HG03558 (cell line): ENCODE results near the gene LAMB4.

Experiments
- ATAC-seq: cut with Tn5 transposase; IDR thresholded peaks from one replicate; pipeline ENCODE4 v1.9.1; 2021; ENCODE audit warnings: moderate number of reproducible peaks; ENCODE audit not compliant: unreplicated experiment; ENCODE audit errors: extremely low read depth

Gene LAMB4

GRCh38 chr7:108142675-108143259 is 12.6 kb upstream of the LAMB4 start:
- ATAC-seq, result no peak

DNA sequence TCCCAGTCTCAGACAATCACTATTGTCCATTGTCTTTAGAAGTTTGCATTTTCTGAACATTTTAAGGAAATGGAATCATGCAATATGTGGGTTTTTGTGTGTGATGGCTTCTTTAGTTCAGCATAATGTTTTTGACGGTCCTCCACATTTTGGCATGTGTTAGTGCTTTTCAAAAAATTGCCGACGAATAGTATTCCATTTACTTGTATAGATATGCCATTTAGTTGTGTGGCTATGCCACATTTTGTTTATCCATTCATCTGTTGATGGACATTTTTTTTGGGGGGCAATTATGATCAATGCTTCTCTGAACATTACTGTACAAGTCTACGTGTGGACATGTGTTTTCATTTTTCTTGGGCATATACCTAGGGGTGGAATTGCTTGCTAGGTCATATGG is 12.0 kb upstream of the LAMB4 start:
- no peak for ATAC-seq

GRCh38 chr7:108140671-108141070 is 10.5 kb upstream of the LAMB4 start:
- no peak for ATAC-seq

GRCh38 chr7:108138911-108139310 is 8.8 kb upstream of the LAMB4 start:
- ATAC-seq, result no peak

GRCh38 chr7:108137993-108138392 is 7.8 kb upstream of the LAMB4 start:
- ATAC-seq, result no peak

DNA sequence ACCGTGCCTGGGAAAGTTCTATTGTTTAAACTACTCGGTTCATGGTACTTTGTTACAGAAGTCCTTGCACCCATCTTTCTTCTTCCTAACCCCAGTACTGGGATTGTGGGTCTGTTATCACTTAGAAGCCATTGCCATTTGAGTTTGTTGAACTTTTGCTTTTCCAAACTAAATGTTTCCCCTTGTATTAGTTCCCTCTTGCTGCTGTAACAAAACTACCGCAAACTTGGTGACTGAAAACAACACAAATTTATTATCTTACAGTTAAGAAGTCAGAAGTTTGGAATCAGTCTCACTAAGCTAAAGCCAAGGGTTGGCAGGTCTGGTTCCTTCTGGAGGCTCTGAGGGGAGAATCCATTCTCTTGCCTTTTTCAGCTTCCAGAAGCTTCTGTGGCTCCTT is 6.9 kb upstream of the LAMB4 start:
- no peak for ATAC-seq

GRCh38 chr7:108136191-108136688 is 6.1 kb upstream of the LAMB4 start:
- ATAC-seq, result no peak

GRCh38 chr7:108135446-108136190 is 5.5 kb upstream of the LAMB4 start:
- peak; percentile 98 for ATAC-seq

DNA sequence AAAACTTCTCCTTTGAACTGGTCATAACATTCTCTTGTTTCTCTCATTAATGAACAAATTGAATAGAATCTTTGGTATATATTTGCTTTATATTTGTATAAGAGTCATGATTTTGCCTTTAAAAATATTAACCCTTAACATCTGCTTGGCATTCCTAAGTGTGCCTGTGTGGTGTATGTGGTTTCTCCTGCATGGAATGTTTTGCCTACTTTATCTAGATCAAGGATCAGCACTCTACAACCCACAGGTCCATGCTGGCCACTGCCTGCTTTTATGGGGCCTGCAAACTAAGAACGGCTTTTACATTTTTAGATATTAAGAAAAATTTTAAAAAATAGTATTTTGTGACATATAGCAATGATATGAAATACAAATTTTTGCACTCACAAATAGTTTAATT is 4.3 kb upstream of the LAMB4 start:
- ATAC-seq, result no peak

DNA sequence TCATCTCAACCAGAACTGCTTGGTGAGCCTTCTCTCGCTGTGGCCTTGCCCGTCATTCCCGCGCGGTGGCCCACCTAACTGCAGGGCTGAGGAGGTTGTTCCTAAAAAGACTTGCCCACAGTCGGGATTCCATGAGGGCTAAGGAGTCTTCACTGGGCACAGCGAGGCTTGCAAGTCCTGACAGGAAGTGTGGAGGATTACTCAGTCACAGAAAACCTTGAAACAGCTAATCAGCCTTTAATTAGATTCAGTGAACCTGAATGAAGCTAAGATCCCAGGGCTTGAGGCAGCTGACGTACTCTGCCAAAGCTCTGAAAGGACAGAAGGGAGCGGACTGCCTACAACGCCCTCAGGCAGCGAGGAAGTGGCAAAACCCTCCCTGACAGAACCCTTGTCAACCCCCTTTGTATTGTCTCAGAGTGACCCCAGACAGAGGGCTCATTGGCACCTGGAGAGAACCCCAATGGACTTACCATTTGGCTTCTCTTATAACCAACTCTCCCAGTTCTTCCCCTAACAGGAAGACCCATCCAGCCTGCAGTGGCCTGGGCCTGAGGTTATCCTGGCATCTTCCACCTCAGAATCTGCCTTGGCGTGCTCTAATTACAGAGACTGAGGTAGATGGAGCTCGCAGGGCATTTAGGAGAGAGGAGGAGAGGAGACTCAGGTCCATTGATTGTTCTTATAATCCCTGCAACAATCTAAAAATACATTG is 2.5 kb upstream of the LAMB4 start:
- ATAC-seq, result no peak

- ATAC-seq, result no peak
Measured at GRCh38 chr7:108129018-108129965, 869 bp downstream of the LAMB4 start.

- ATAC-seq, result no peak
Measured at GRCh38 chr7:108128514-108128913, 1.6 kb downstream of the LAMB4 start.

GRCh38 chr7:108127461-108127860 is 2.7 kb downstream of the LAMB4 start:
- ATAC-seq, result no peak

GRCh38 chr7:108124820-108125219 is 5.3 kb downstream of the LAMB4 start:
- ATAC-seq, result no peak

DNA sequence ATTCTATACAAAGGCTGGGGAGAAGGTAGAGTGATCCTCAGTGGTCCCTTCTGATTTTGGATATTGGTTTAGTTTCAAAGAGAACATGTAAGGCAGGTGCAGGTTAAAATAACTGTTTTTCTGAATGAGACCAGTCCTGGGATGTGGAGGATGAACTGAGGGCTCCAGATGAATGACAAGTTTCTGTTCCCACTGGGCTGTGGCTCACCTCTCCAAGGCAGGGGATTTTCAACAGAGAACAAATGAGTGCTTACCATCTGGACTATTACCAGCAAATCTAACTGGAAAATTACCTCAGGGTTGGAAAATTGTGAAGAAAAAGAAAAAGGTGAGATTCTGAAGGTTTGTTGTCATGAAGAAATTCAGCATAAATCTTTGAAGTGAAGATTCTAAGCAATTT is 8.0 kb downstream of the LAMB4 start:
- ATAC-seq, result no peak

DNA sequence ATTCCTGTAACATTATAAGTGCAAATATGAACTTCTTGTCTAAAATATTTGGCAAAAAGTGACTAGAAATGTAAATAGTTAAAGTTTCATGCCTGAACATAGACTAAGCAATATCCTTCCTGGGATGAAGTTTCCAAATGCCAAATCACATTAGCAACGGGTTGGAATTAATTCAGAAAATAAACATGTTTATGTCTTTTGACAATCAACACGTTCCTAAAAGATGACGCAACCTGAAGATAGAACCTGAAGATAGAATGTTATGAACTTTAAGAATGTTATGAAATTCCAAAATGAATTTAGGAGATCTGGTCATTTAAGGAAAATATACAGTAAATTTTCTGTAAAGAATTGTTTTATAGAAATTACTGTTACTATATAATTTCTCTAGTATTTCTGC is 9.2 kb downstream of the LAMB4 start:
- no peak for ATAC-seq

GRCh38 chr7:108120196-108120595 is 10.0 kb downstream of the LAMB4 start:
- ATAC-seq, result no peak

GRCh38 chr7:108118959-108119358 is 11.2 kb downstream of the LAMB4 start:
- ATAC-seq, result no peak

DNA sequence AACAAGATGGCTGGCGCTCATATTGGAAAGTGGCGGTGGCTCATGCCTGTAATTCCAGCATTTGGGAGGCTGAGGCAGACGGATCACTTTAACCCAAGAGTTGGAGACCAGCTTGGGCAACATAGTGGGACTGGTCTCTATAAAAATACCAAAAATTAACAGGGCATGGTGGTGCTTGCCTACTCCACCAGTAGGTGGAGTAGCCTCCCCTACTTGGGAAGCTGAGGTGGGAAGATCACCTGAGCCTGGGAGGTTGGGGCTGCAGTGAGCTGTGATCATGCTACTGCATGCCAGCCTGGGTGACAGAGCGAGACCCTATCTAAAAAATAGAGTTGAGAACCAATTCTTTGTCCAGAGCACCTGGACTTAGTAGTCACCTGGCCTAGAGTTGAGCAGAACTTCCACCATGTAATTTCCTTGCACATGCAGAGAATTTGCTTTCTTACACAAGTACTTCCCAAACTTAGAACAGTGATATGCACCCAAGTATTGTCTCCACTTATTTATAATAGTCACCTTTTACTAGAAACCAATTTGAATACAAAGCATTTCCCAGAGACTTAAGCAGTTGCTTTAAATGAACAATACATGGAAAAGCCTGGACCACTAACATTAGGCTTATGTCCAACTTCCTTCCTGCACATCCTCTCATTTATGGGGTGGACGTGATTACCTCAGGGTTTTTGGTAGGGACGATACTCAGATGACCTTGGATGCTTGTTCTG is 15.9 kb downstream of the LAMB4 start:
- ATAC-seq, result no peak

GRCh38 chr7:108112683-108113082 is 17.5 kb downstream of the LAMB4 start:
- no peak for ATAC-seq
